Spinal cord (tissue), 10 donors: ENCODE measurements around the gene GNPAT. TPM values are rescaled to one million over a fixed set of nuclear protein-coding genes. Genes with fewer than 3 reads are reported as not detected.
"Not testable (repeated sequence)": the region's sequence is repeated elsewhere in the genome, so short reads cannot be mapped to it uniquely, and the experiment has no call there.

Experiments used
- DNase-seq, 6 donors: peaks; one replicate each; pipeline versions ENCODE4 v3.0.0 to v3.0.0-alpha.2; 2013 to 2015; ENCODE audit warnings: low spot score in 6 of 6, low read depth in 4 of 6
- H3K27ac ChIP-seq: one replicate; pipeline ENCODE4 v1.5.1; 2013; ENCODE audit warnings: low read depth, low read length, control low read depth
- H3K27me3 ChIP-seq: one replicate; pipeline ENCODE4 v1.6.1; 2013; ENCODE audit warnings: low read length; ENCODE audit not compliant: control insufficient read depth, insufficient read depth
- H3K36me3 ChIP-seq: one replicate; pipeline ENCODE4 v1.6.1; 2013; ENCODE audit warnings: low read length; ENCODE audit not compliant: control insufficient read depth, insufficient read depth
- H3K4me1 ChIP-seq: one replicate; pipeline ENCODE4 v1.6.1; 2013; ENCODE audit warnings: low read length; ENCODE audit not compliant: control insufficient read depth, insufficient read depth
- H3K4me3 ChIP-seq: one replicate; pipeline ENCODE4 v1.5.1; 2013; ENCODE audit warnings: low read depth, low read length, control low read depth
- H3K9me3 ChIP-seq: one replicate; pipeline ENCODE4 v1.6.1; 2013; ENCODE audit warnings: low read length; ENCODE audit not compliant: control insufficient read depth, insufficient read depth
- WGBS: methylation state at CpG from one replicate; pipeline ENCODE4 v1.1.5; 2013; ENCODE audit warnings: missing lambda C conversion rate; ENCODE audit not compliant: insufficient coverage; 5-methylcytosine and 5-hydroxymethylcytosine counted together
- polyA plus RNA-seq, 2 donors: library from polyadenylated mRNA; unstranded; fragments of 120-200 nt; gene quantifications; one replicate each; pipeline ENCODE4 v1.2.1, GENCODE V29; 2013; ENCODE audit not compliant: insufficient read length in 2 of 2
- total RNA-seq, 2 donors: library from RNA; depleted of rRNA in 1 of 2; stranded (reverse); fragments of 120-200 nt in 1 of 2; fragments of >200 nt in 1 of 2; gene quantifications; one replicate each; pipeline versions ENCODE4 v1.2.3 to v1.2.4, GENCODE V29; 2013 to 2014
- donor health status: healthy.

Gene GNPAT
- total and polyA plus RNA-seq, 4 donors, result 51.4 to 66.4 (median 63.1) TPM

DNA sequence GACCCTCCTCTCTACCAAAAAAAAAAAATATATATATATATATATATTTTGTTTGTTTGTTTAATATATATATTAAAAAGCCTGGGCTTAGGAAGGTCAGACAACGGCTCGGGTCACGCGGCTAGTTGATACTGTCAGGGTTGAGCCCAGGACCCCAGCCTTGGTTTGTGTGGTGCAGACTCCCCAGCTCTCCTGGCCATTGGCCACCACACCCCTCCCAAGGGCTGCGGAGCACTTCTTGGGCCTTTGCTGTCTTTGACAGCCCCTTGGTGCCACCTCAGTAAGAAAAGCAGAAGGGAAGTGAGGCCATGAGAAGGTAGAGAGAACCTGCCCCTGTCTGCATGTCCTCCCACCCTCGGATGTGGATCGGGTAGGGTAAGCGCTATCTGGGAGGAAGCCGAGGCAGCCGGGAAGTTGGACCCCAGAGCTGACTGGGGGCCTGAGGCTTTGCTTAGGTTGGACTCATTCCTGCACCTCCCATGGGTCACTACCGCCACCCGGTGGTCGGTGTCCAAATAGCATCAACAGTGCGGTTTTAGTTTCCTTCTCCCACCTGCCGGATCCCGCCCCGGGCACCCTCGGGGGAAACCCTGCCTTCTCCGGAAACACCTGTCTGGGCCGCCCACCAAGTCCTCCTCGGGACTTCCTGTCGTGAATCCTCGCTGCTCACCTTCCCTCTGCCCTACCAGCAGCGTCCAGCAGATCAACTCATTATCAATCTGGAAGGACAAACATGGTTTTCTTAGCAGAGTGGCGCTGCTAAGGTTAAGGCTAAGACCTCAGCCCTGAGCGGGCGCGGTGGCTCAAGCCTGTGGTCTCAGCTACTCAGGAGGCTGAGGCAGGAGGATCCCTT lies 29.8 kb upstream of the GNPAT start:
- DNase-seq, result peak in 5 of 6 donors; percentile 53 to 92 (median 66)
- Histone ChIP-seq H3K4me1 (peaks cover 9% of the 10 kb centered on the region), H3K36me3 (peaks cover 51% of the 10 kb centered on the region), H3K4me3 (peak overlapping the region; percentile 54), H3K9me3 (no peaks in the 10 kb centered on the region), H3K27ac (no peak overlapping the region), H3K27me3 (no peaks in the 10 kb centered on the region)
- WGBS, result 3% methylated on average over 21 of the region's 28 CpGs

DNA sequence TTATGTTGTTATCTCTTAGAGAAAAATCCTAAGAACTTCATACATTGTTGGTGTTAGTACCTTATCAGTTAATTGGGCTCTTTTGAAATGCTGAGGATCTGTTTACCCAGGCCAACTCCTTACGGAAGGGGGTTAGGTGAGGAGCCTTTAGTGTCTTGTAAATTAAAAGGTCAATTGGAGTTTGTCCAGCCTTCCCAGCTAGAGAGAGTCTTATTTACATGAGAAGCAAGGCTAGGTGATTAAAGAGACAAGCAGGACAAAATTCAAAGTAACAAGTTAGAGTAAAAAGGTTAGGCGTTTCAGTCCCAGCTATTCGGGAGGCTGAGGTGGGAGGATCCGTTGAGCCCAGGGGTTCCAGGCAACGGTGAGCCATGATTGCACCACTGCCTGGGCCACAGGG lies 28.7 kb upstream of the GNPAT start:
- peaks cover 56% of the 10 kb centered on the region for H3K36me3 ChIP-seq
- not testable (repeated sequence) for DNase-seq, H3K27ac ChIP-seq, H3K27me3 ChIP-seq, H3K9me3 ChIP-seq, H3K4me1 ChIP-seq, H3K4me3 ChIP-seq
- WGBS, result 57% methylated on average over 5 of the region's 5 CpGs

DNA sequence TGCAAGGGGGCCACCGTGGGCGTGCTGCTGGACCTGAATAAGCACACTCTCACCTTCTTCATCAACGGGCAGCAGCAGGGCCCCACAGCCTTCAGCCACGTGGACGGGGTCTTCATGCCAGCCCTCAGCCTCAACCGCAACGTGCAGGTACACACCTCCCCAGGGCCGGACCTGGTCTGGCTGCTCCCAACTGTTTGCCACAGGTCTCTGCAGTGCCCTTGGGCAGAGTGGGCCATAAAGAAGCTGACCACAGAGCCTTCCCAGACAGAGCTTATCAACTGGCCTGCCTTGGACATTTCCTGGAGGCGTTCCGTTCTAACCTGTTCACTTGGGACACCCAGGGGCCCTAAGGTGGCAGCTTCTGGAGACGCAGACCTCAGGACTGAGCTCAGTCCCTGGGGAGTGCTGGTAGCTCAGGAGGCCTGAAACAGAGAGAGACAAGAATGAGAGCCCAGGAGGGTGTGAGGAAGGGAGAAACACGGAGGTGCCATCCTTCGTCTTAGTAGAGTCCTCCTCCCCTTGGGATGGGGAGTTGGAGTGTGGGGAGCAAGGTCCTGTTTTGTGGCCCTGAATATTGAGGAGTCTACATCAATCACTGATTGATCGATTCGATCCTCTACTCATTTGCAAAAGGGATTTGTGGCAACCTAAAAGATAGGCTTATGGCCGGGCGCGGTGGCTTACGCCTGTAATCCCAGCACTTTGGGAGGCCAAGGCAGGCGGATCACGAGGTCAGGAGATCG lies 27.0 kb upstream of the GNPAT start:
- H3K27ac ChIP-seq, result no peak overlapping the region
- peaks cover 9% of the 10 kb centered on the region for H3K4me1 ChIP-seq
- H3K9me3 ChIP-seq, result no peaks in the 10 kb centered on the region
- peaks cover 62% of the 10 kb centered on the region for H3K36me3 ChIP-seq
- no peaks in the 10 kb centered on the region for H3K27me3 ChIP-seq
- no peak for DNase-seq
- WGBS, result 91% methylated on average over 13 of the region's 22 CpGs
- H3K4me3 ChIP-seq, result no peak overlapping the region

DNA sequence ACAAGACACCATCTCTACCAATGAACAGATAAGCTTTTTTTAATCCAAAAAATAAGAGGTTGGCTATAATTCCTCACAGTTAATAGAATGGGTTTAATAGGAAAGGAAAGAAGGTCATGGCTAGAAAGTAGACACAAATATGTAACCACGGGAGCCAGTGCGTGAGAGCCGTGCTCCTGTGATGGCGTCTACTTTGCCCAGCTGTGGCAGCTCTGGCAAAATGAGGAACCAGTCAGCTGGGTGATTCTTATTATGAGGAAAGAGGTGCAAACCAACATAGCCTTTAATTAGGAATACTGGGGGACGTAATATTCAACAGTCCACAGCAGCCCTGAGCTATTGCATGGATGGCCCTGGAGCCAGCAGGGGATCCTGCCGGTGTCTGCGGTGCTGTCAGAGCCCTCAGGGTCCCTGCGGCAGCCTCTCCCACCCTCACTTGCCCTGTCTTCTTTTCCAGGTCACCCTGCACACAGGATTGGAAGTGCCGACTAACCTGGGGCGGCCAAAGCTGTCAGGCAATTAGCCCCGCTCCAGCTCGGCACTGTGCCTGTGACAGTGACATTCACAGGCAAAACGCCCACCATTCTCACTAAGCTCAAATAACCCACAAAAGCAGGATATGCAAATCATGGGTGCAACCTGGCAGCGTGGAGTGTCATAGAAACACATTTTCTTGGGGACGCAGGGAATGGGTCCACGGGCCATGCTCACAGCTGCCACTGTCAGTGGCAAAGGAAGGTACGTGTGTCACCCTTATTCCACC lies 25.9 kb upstream of the GNPAT start:
- Histone ChIP-seq H3K36me3 (peaks cover 51% of the 10 kb centered on the region), H3K27ac (no peak overlapping the region), H3K4me1 (peaks cover 9% of the 10 kb centered on the region), H3K27me3 (no peaks in the 10 kb centered on the region), H3K9me3 (no peaks in the 10 kb centered on the region), H3K4me3 (no peak overlapping the region)
- peak in 1 of 6 donors; percentile 71 for DNase-seq
- 56% methylated on average over 16 of the region's 17 CpGs for WGBS

DNA sequence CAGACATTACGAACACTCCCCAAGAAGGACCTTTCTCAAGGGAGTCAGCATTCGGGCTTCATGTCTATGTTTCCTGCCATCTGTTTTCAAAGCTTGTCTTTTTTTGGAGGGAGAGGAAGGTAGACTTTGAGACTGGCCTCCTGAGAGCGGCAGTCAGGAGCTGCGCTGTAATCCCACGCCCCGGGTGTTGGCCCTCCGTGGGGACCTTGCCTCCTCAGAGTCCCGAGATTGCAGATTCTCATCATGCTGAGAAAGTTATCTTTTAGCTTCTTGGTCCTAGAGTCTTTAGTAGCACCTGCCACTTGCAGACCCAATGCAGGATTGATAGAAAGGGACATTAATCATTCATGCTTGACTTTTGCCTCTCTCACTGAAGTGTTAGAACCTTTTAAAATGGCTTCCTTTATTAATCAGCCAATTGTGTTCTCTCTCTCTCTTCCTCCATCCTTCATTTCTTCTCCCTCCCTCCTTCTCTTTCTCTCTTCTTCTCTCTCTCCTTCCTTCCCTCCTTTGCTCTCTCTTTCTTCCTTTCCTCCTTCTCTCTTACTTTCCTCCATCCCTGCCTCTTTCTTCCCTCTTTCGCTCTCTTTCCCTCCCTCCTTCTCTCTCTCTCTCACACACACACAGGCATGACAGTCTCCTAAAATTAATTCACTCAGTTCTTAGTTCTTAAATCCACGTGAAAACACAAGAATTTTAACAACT lies 25.2 kb upstream of the GNPAT start:
- no peak for DNase-seq
- Histone ChIP-seq H3K27ac (no peak overlapping the region), H3K4me1 (peaks cover 9% of the 10 kb centered on the region), H3K36me3 (peaks cover 51% of the 10 kb centered on the region), H3K4me3 (no peak overlapping the region), H3K9me3 (no peaks in the 10 kb centered on the region), H3K27me3 (no peaks in the 10 kb centered on the region)
- 81% methylated on average over 8 of the region's 10 CpGs for WGBS

DNA sequence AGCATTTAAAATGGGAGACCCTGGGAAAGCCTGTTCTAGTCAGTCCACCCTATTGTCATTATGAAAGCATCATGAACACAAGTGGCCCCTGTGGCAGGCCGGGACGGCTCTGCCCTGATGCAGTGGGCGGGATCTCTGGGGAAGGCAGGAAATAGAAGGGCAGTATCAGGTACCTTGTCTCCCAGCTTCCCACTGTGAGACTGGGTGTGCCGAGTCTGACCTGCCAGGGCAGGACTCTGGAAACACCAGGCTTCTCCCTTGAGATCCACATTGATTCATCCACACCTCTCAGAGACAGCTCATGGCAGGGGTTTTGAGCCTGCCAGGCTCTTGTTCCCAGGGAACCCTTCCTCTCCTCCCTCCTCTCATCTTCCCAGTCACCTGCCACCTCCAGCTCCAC lies 24.5 kb upstream of the GNPAT start:
- no peak for DNase-seq
- H3K27me3 ChIP-seq, result no peaks in the 10 kb centered on the region
- WGBS, result 41% methylated on average over 4 of the region's 4 CpGs
- H3K36me3 ChIP-seq, result peaks cover 50% of the 10 kb centered on the region
- no peak overlapping the region for H3K4me3 ChIP-seq
- peaks cover 3% of the 10 kb centered on the region for H3K4me1 ChIP-seq
- H3K27ac ChIP-seq, result no peak overlapping the region
- no peaks in the 10 kb centered on the region for H3K9me3 ChIP-seq

DNA sequence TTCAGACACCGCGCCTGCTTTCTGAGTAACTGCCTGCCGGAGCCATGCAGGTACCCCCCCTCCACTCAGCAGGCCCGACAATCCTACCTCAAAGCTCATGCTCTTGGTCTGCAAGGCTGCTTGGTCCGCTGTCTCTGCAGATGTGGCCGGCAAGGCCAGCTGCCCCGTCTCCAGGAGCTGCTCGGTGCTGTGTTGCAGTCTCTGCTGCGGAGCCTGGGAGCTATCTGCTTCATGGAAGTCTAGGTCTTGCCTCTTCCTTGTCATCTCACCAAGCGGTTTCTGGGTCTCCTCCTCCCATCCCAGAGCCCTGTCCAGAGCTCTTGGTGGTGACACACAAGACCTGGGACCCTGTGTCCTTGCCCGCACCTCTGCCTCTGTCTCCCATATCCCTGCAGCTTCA lies 24.0 kb upstream of the GNPAT start:
- Histone ChIP-seq H3K4me1 (no peaks in the 10 kb centered on the region), H3K4me3 (no peak overlapping the region), H3K27me3 (no peaks in the 10 kb centered on the region), H3K27ac (no peak overlapping the region), H3K9me3 (no peaks in the 10 kb centered on the region), H3K36me3 (peaks cover 50% of the 10 kb centered on the region)
- 92% methylated on average over 11 of the region's 11 CpGs for WGBS
- DNase-seq, result no peak

DNA sequence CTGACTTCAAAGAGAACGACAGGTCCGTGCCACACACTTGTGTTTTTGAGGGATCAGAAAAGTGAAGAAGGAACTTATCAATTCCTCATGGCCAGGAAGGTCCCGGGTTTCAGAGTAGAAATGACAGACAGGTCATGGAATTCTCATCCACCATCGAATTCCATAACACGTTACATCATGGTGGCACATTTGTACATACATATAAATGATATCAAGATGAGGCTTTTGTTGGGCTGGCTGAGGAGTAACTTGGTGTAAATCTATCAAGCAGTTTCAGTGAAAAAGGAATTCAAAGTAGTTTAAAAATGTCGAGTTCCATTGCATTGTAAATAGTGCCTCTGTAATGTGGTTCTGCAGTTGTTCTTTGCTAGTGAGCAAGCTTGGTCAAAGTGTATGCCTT lies 22.9 kb upstream of the GNPAT start:
- no peaks in the 10 kb centered on the region for H3K9me3 ChIP-seq
- H3K4me3 ChIP-seq, result no peak overlapping the region
- no peaks in the 10 kb centered on the region for H3K4me1 ChIP-seq
- H3K27me3 ChIP-seq, result no peaks in the 10 kb centered on the region
- H3K36me3 ChIP-seq, result peaks cover 57% of the 10 kb centered on the region
- 63% methylated on average over 2 of the region's 6 CpGs for WGBS
- no peak overlapping the region for H3K27ac ChIP-seq
- DNase-seq, result no peak
